ENCODE data around the gene VSIG10L.
A peak's percentile ranks its signal among the peaks of the same experiment; 100 is the strongest.

Gene VSIG10L

GRCh38 chr19:51341976-51342580 is at the start of gene VSIG10L:
TSS of gene VSIG10L (minus strand) at chr19:51342139. CDS start at chr19:51342124, 15 bp downstream.
- DNase-seq (ENCODE audit: low spot score) = no peak

- no peak for DNase-seq (ENCODE audit: low spot score)
Measured at GRCh38 chr19:51391073-51391611, 49.2 kb upstream of the VSIG10L start.

- no peak for DNase-seq (ENCODE audit: low spot score)
Measured at GRCh38 chr19:51389143-51389542, 47.2 kb upstream of the VSIG10L start.

- no peak for DNase-seq (ENCODE audit: low spot score)
Measured at GRCh38 chr19:51387924-51388389, 46.0 kb upstream of the VSIG10L start, which contains the start of gene LIM2. TSS of gene LIM2 (minus strand) at chr19:51387974. CDS start at chr19:51387443, 531 bp downstream.

GRCh38 chr19:51386882-51387520 is 45.1 kb upstream of the VSIG10L start:
- no peak for DNase-seq (ENCODE audit: low spot score)

- no peak for DNase-seq (ENCODE audit: low spot score)
Measured at GRCh38 chr19:51382004-51382403, 40.1 kb upstream of the VSIG10L start.

GRCh38 chr19:51380379-51380778 is 38.4 kb upstream of the VSIG10L start:
- DNase-seq (ENCODE audit: low spot score) = no peak

- no peak for DNase-seq (ENCODE audit: low spot score)
Measured at GRCh38 chr19:51377422-51377821, 35.5 kb upstream of the VSIG10L start.

- DNase-seq (ENCODE audit: low spot score) = peak; percentile 69
Measured at GRCh38 chr19:51375504-51376221, 33.7 kb upstream of the VSIG10L start.

- peak; percentile 92 for DNase-seq (ENCODE audit: low spot score)
Measured at GRCh38 chr19:51372649-51373504, 30.9 kb upstream of the VSIG10L start, which contains the start of gene NKG7. TSS of gene NKG7 (minus strand) at chr19:51372654. CDS start at chr19:51372535, 119 bp downstream.

- DNase-seq (ENCODE audit: low spot score) = no peak
Measured at GRCh38 chr19:51372021-51372648, 30.2 kb upstream of the VSIG10L start.

- DNase-seq (ENCODE audit: low spot score) = no peak
Measured at GRCh38 chr19:51371186-51371690, 29.3 kb upstream of the VSIG10L start.

- no peak for DNase-seq (ENCODE audit: low spot score)
Measured at GRCh38 chr19:51370230-51370629, 28.3 kb upstream of the VSIG10L start.

GRCh38 chr19:51368366-51369282 is 26.7 kb upstream of the VSIG10L start, which contains the start of gene CLDND2:
TSS of gene CLDND2 (minus strand) at chr19:51369003. CDS start at chr19:51368577, 426 bp downstream.
- no peak for DNase-seq (ENCODE audit: low spot score)

- DNase-seq (ENCODE audit: low spot score) = peak; percentile 100
Measured at GRCh38 chr19:51367565-51368365, 25.8 kb upstream of the VSIG10L start.

GRCh38 chr19:51367255-51367564 is 25.3 kb upstream of the VSIG10L start:
- DNase-seq (ENCODE audit: low spot score) = no peak

GRCh38 chr19:51366389-51367254 is 24.7 kb upstream of the VSIG10L start:
- peak; percentile 99 for DNase-seq (ENCODE audit: low spot score)

GRCh38 chr19:51365965-51366388 is 24.0 kb upstream of the VSIG10L start, which contains the start of gene ETFB:
TSS of gene ETFB (minus strand) at chr19:51366388. CDS start at chr19:51366326, 62 bp downstream.
- DNase-seq (ENCODE audit: low spot score) = no peak
